Bronchial epithelial cell (primary cell): ENCODE results near the gene PXMP2. TPM values are rescaled to one million over a fixed set of nuclear protein-coding genes. Genes with fewer than 3 reads are reported as not detected.

Source experiments
- DNase-seq: peaks from one replicate; pipeline ENCODE4 v3.0.0-alpha.2; 2010; ENCODE audit warnings: low read depth
- FAIRE-seq: peaks from 2 replicates; lab custom pipeline; 2011; peaks lifted over from hg19 to GRCh38; lab: Jason Lieb, UNC
- H3K27me3 ChIP-seq: 2 replicates; pipeline ENCODE4 v1.5.1; 2011; ENCODE audit warnings: low read length; ENCODE audit not compliant: control insufficient read depth, insufficient read depth
- H3K36me3 ChIP-seq: 2 replicates; pipeline ENCODE4 v1.5.1; 2011; ENCODE audit warnings: low read length; ENCODE audit not compliant: control insufficient read depth, insufficient read depth
- H3K4me3 ChIP-seq: 2 replicates; pipeline ENCODE4 v1.5.1; 2011; ENCODE audit warnings: mild to moderate bottlenecking, low read depth, low read length, control low read depth
- CTCF ChIP-seq: IDR thresholded peaks from 2 replicates; pipeline ENCODE4 v1.5.1; 2011; ENCODE audit warnings: mild to moderate bottlenecking, moderate library complexity, low read length, control low read depth, inconsistent platforms; ENCODE audit not compliant: insufficient read depth, severe bottlenecking
- total RNA-seq: library from RNA; depleted of rRNA; stranded (reverse); fragments of >200 nt; gene quantifications from 2 replicates; pipeline ENCODE4 v1.2.1, GENCODE V29; 2014

PXMP2 gene
- total RNA-seq, 1 donor from 2014 or later = 12.9 TPM

DNA sequence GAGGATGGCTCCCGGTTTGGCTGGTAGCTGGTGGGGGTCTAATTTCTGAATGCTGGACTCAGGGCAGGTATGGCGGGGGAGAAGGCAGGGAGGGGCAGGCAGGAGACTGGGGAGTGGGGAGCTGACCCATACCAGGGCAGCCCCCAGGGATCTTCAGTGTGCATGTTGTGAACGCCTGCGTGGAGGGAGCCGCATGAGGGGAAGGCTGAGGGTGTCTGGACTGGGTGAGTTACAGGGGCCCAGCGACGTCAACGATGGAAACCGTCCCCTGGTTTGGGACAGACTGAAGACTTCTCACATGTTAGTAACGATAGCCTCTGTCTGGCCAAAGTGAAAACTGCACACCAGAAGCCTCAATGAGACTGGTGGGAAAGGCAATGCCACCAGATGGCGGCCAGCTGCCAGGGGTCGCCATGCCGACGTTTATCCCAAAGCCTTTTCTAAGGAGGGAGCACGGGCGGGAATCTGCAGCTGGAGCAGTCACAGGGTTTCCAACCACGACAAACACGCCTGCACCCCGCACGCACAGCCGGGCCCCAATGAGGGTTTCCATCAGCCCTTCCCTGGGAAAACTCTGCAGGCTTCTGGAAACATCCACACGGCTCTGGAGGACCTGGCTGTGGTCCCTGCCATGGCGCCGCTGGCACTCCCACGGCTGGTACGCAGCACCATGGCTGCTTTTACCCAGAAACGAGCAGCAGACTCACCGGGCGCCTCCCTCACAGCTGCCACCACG is 37.3 kb downstream of the PXMP2 start:
- Histone ChIP-seq H3K36me3 (peaks cover 38% of the 10 kb centered on the region), H3K27me3 (no peaks in the 10 kb centered on the region), H3K4me3 (no peak overlapping the region)
- FAIRE-seq = no peak
- TF ChIP-seq CTCF = no peak
- no peak for DNase-seq

- Histone ChIP-seq H3K4me3 (no peak overlapping the region), H3K36me3 (peaks cover 39% of the 10 kb centered on the region), H3K27me3 (no peaks in the 10 kb centered on the region)
- DNase-seq = no peak
- no peak for FAIRE-seq
- TF ChIP-seq CTCF = no peak
These were observed 39.0 kb downstream of the PXMP2 start for GRCh38 chr12:132726386-132726785.

- Histone ChIP-seq H3K4me3 (no peak overlapping the region), H3K36me3 (peaks cover 44% of the 10 kb centered on the region), H3K27me3 (no peaks in the 10 kb centered on the region)
- DNase-seq (no peak), FAIRE-seq (no peak)
- TF ChIP-seq CTCF = no peak
These were observed 39.9 kb downstream of the PXMP2 start for GRCh38 chr12:132727091-132727794.

DNA sequence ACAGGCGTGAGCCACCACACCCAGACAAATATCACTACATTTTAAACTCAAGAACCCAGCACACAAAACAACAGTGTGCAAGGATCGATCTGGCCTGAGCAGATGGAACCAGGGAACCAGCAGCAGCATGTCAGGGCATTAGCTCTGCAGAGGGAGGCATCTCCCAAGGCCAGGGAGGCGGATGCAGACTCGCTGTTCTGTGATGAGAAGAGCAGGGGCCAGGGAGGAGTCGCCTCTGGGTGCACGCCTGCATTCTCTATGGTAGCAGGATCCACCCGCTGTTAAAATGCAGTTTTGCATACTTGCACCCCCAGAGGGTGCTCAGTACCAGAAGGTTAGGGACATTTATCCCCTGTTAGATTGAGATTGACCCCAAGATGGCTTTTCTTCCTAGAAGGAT is 41.1 kb downstream of the PXMP2 start:
- Histone ChIP-seq H3K4me3 (no peak overlapping the region), H3K27me3 (no peaks in the 10 kb centered on the region), H3K36me3 (peaks cover 41% of the 10 kb centered on the region)
- TF ChIP-seq CTCF = no peak
- FAIRE-seq = no peak
- no peak for DNase-seq

- H3K36me3 ChIP-seq = peaks cover 39% of the 10 kb centered on the region
- no peak overlapping the region for H3K4me3 ChIP-seq
- no peaks in the 10 kb centered on the region for H3K27me3 ChIP-seq
- DNase-seq (no peak), FAIRE-seq (no peak)
- no peak for TF ChIP-seq CTCF
These were observed 42.3 kb downstream of the PXMP2 start for GRCh38 chr12:132729541-132730320.
